OCI-LY7 (cell line): ENCODE measurements around the gene TMOD3.

Experiments used
- CTCF ChIP-seq: fragments of 200-600 bp; sonication (generic); conservative IDR thresholded peaks from 2 replicates; pipeline ENCODE4 v1.5.1; 2014; ENCODE audit warnings: mild to moderate bottlenecking, antibody characterized with exemption, low read length, moderate library complexity, mixed read lengths
- EZH2phosphoT487 ChIP-seq: fragments of 200-600 bp; sonication (generic); IDR thresholded peaks from 2 replicates; pipeline ENCODE4 v1.6.1; 2018; ENCODE audit warnings: low read depth, borderline replicate concordance, mild to moderate bottlenecking, mixed run types, antibody characterized with exemption, low read length, moderate library complexity, mixed read lengths

DNA sequence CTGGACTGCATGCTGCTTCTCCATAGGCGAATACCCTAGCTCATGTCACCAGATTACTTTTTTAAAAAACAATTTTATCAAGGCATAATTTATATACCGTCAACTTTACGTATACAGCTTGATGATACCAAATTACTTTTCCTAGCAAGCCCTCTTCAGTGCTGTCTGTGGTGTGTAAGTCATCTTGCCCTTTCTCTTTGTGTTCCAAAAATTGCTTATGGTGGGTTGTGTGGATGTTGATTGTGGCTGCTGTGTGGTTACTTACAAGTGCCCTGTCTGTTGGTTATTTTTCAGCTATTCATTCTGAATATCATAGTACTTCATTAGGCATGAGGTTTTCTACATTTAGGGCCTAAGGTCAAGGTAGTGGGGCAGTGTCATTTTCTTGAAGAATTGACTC is 12.8 kb downstream of the TMOD3 start:
- no peak for TF ChIP-seq CTCF
- no peak for TF ChIP-seq EZH2phosphoT487
